WTC11 (cell line): Measurements from ENCODE around the gene HLF. TPM values are rescaled to one million over a fixed set of nuclear protein-coding genes. Genes with fewer than 3 reads are reported as not detected.

Source experiments
- ATAC-seq: fragments of 200-7000 bp; cut with Tn5 transposase; 2 replicates; pipeline ENCODE4 v1.10.0; 2021; ENCODE audit warnings: mild to moderate bottlenecking, moderate library complexity
- CTCF ChIA-PET: fragments of 300-600 bp; sonication (Branson Sonifier 250); formaldehyde crosslinking; loops from one replicate; lab custom pipeline; 2021; ENCODE audit warnings: antibody characterized with exemption; lab: Charles Lee
- POLR2A ChIA-PET: fragments of 350-600 bp; sonication (Branson Sonifier 250); formaldehyde crosslinking; loops from one replicate; lab custom pipeline; 2021; ENCODE audit warnings: antibody characterized with exemption; lab: Charles Lee
- DNase-seq: peaks from one replicate; pipeline ENCODE4 v3.0.0; 2021; ENCODE audit warnings: low spot score
- H3K27ac Mint-ChIP-seq: 2 replicates; pipeline ENCODE4 v1.8.0; 2021; ENCODE audit warnings: mixed read lengths
- H3K27me3 Mint-ChIP-seq: 2 replicates; pipeline ENCODE4 v1.8.0; 2021; ENCODE audit warnings: low read depth, mild to moderate bottlenecking, moderate library complexity, mixed read lengths
- H3K36me3 Mint-ChIP-seq: 2 replicates; pipeline ENCODE4 v1.8.0; 2021; ENCODE audit warnings: mixed read lengths
- H3K4me1 Mint-ChIP-seq: 2 replicates; pipeline ENCODE4 v1.8.0; 2022; ENCODE audit warnings: mixed read lengths
- H3K4me3 Mint-ChIP-seq: 2 replicates; pipeline ENCODE4 v1.8.0; 2021; ENCODE audit warnings: mild to moderate bottlenecking, moderate library complexity, mixed read lengths
- H3K9me3 Mint-ChIP-seq: 2 replicates; pipeline ENCODE4 v1.8.0; 2021; ENCODE audit warnings: mixed read lengths
- ARID4B ChIP-seq: sonication (generic); formaldehyde crosslinking; IDR thresholded peaks from 2 replicates; pipeline ENCODE4 v1.8.0; 2023; ENCODE audit warnings: missing genetic modification reagents, mild to moderate bottlenecking, borderline replicate concordance
- ATF6 ChIP-seq: sonication (generic); formaldehyde crosslinking; IDR thresholded peaks from 2 replicates; pipeline ENCODE4 v1.8.1; 2023; ENCODE audit warnings: mild to moderate bottlenecking, missing genetic modification reagents
- CBFB ChIP-seq: sonication (generic); formaldehyde crosslinking; IDR thresholded peaks from 2 replicates; pipeline ENCODE4 v1.8.1; 2022; ENCODE audit warnings: mild to moderate bottlenecking, low read depth, missing genetic modification reagents
- ESRRA ChIP-seq: sonication (generic); formaldehyde crosslinking; IDR thresholded peaks from 2 replicates; pipeline ENCODE4 v1.8.1; 2022; ENCODE audit warnings: mild to moderate bottlenecking, missing genetic modification reagents, borderline replicate concordance
- FOXP4 ChIP-seq: sonication (generic); formaldehyde crosslinking; IDR thresholded peaks from 2 replicates; pipeline ENCODE4 v1.8.0; 2022; ENCODE audit warnings: mild to moderate bottlenecking, missing genetic modification reagents
- GRHL2 ChIP-seq: fragments of 250-450 bp; sonication (Bioruptor Pico); IDR thresholded peaks from 2 replicates; pipeline ENCODE4 v1.8.0; 2022; ENCODE audit warnings: mild to moderate bottlenecking, moderate library complexity; ENCODE audit not compliant: insufficient replicate concordance, severe bottlenecking
- HMGA2 ChIP-seq: fragments of 250-450 bp; sonication (Bioruptor Pico); IDR thresholded peaks from 2 replicates; pipeline ENCODE4 v1.4.0; 2021; ENCODE audit warnings: mild to moderate bottlenecking, moderate library complexity
- MXD4 ChIP-seq: fragments of 250-450 bp; sonication (Bioruptor Pico); IDR thresholded peaks from 2 replicates; pipeline ENCODE4 v1.8.0; 2021; ENCODE audit warnings: mild to moderate bottlenecking, moderate library complexity, borderline replicate concordance
- NFATC4 ChIP-seq: fragments of 250-450 bp; sonication (Bioruptor Pico); IDR thresholded peaks from 2 replicates; pipeline ENCODE4 v1.9.0; 2021; ENCODE audit warnings: mild to moderate bottlenecking
- PRRX2 ChIP-seq: fragments of 250-450 bp; sonication (Bioruptor Pico); IDR thresholded peaks from 2 replicates; pipeline ENCODE4 v1.8.0; 2021; ENCODE audit warnings: mild to moderate bottlenecking
- SMAD4 ChIP-seq: sonication (generic); formaldehyde crosslinking; IDR thresholded peaks from 2 replicates; pipeline ENCODE4 v1.8.0; 2022; ENCODE audit warnings: mild to moderate bottlenecking, missing genetic modification reagents
- TEAD1 ChIP-seq: sonication (generic); formaldehyde crosslinking; IDR thresholded peaks from 2 replicates; pipeline ENCODE4 v1.8.0; 2022; ENCODE audit warnings: mild to moderate bottlenecking, missing genetic modification reagents
- ZNF281 ChIP-seq: sonication (generic); formaldehyde crosslinking; IDR thresholded peaks from 2 replicates; pipeline ENCODE4 v1.8.0; 2023; ENCODE audit warnings: mild to moderate bottlenecking, missing genetic modification reagents
- ZNF423 ChIP-seq: fragments of 250-450 bp; sonication (Bioruptor Pico); IDR thresholded peaks from 2 replicates; pipeline ENCODE4 v2.1.2; 2022; ENCODE audit warnings: mild to moderate bottlenecking, moderate library complexity
- ZNF425 ChIP-seq: fragments of 250-450 bp; sonication (Bioruptor Pico); conservative IDR thresholded peaks from 2 replicates; pipeline ENCODE4 v1.9.0; 2021; ENCODE audit warnings: mild to moderate bottlenecking
- total RNA-seq: library from RNA; stranded (reverse); gene quantifications from 3 replicates; pipeline ENCODE4 v1.2.3, GENCODE V29; 2021
- TF ChIP-seq, protein P1 (sequence below): sonication (generic); formaldehyde crosslinking; IDR thresholded peaks from 2 replicates; pipeline ENCODE4 v1.8.0; 2022; ENCODE audit warnings: mild to moderate bottlenecking, missing genetic modification reagents

HLF gene
- total RNA-seq, 1 experiment from 2014 or later, result 0.31 TPM

DNA sequence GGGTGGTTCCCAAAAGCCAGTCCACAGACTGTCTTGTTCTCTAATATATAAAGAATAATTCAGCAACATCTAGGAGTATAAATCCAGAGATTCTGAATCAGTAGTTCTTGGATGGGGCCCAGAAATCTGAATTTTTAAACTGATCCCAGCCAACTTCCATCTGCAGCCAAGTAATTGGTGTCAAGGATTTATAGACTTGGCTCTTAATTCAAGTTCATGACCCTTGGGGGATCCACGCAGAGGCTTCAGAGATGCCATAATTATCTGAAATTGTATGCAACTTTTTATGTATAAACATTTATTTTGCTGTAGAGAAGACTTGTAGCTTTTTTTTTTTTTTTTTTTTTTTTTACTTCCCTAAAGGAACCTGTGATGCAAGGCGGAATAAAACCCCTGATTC, 60.6 kb downstream of the HLF start (continued):
- TF ChIP-seq ARID4B (CRISPR knock-in tag) (no peak), ZNF423 (CRISPR knock-in tag) (no peak), TEAD1 (CRISPR knock-in tag) (no peak), ESRRA (no peak), FOXP4 (CRISPR knock-in tag) (no peak)
- TF ChIP-seq, protein P1, sequence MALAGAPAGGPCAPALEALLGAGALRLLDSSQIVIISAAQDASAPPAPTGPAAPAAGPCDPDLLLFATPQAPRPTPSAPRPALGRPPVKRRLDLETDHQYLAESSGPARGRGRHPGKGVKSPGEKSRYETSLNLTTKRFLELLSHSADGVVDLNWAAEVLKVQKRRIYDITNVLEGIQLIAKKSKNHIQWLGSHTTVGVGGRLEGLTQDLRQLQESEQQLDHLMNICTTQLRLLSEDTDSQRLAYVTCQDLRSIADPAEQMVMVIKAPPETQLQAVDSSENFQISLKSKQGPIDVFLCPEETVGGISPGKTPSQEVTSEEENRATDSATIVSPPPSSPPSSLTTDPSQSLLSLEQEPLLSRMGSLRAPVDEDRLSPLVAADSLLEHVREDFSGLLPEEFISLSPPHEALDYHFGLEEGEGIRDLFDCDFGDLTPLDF, result no peak

GRCh38 chr17:55326030-55326429, 61.3 kb downstream of the HLF start:
- ChIA-PET POLR2A (no interaction called here), CTCF (interaction anchor here (0.7 kb wide), 1 partner anchor 286 kb away, joined by 3 read pairs; no protein-coding TSS in a partner anchor)
- no peak overlapping the region for H3K27ac Mint-ChIP-seq
- TF ChIP-seq CBFB (CRISPR knock-in tag), result no peak
- TF ChIP-seq GRHL2 (CRISPR knock-in tag), result no peak
- no peak for TF ChIP-seq ARID4B (CRISPR knock-in tag)
- no peak for TF ChIP-seq ZNF281 (CRISPR knock-in tag)
- no peak for TF ChIP-seq SMAD4 (CRISPR knock-in tag)
- TF ChIP-seq TEAD1 (CRISPR knock-in tag), result no peak
- no peak for TF ChIP-seq NFATC4 (CRISPR knock-in tag)
- TF ChIP-seq ATF6 (CRISPR knock-in tag), result no peak
- TF ChIP-seq ZNF425, result no peak
- no peak for TF ChIP-seq MXD4
- TF ChIP-seq HMGA2 (CRISPR knock-in tag), result no peak
- TF ChIP-seq PRRX2 (CRISPR knock-in tag), result no peak

More at GRCh38 chr17:55326030-55326429, 61.3 kb downstream of the HLF start:
- Mint-ChIP-seq H3K4me1 (no peaks in the 10 kb centered on the region), H3K4me3 (no peak overlapping the region), H3K9me3 (peaks cover 9% of the 10 kb centered on the region), H3K36me3 (peaks cover 2% of the 10 kb centered on the region; the same call in 1 of the 2 replicates), H3K27me3 (no peaks in the 10 kb centered on the region)
- no peak for ATAC-seq
- DNase-seq, result no peak
